ENCODE results near the gene JMJD7. TPM values are rescaled to one million over a fixed set of nuclear protein-coding genes. Genes with fewer than 3 reads are reported as not detected.
A peak's percentile ranks its signal among the peaks of the same experiment; 100 is the strongest.

JMJD7 gene
- total RNA-seq, 2 experiments from 2014 or later: 17.9 to 24.8 TPM

DNA sequence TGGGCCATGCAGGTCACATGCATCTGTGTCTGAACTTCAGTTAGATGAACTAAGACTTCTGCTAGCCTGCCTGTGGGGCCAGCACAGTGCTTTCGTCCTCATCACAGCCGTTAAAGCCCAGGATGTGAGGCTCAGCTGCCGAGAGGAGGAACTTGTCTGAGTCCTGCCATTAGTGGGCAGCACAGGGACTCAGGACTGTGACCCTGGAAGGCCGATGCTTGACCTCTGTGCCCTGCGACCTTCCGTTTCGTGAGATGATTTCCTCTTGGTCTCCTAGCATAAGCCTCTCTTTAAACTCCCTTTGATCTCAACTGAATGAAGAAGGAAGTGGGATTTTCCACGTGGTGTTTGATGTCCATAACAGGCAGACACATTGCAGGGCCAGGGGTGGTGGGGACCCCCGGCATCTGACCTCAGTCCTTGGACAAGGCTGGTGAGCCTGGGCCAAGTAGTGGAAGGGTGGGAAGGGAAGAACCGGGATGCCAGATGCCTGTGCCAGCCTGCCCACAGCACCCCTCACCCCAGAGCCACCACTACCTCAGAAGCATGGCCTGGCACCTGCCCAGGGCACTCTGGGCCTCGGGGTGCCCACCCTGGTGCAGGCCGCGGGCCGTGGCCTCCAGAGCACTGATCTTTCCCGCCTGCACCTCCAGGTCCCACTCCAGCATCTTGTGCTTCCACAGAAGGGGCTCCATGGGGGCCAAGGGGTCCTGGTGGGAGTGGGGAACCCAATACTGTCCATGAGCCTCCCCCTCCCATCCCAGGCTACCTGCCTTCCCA is 32.3 kb downstream of the JMJD7 start:
- H3K36me3 Mint-ChIP-seq: no peaks in the 10 kb centered on the region
- no peak overlapping the region for H3K27ac Mint-ChIP-seq
- DNase-seq: no peak
- no peaks in the 10 kb centered on the region for H3K9me3 Mint-ChIP-seq
- CTCF ChIA-PET: no interaction called here
- H3K4me3 Mint-ChIP-seq: no peak overlapping the region
- H3K27me3 Mint-ChIP-seq: no peaks in the 10 kb centered on the region
- POLR2A ChIA-PET: no interaction called here
- H3K4me1 Mint-ChIP-seq (ENCODE audit: low read depth): peaks cover 8% of the 10 kb centered on the region
- intact Hi-C loops (cut with micrococcal nuclease): no loop called here

DNA sequence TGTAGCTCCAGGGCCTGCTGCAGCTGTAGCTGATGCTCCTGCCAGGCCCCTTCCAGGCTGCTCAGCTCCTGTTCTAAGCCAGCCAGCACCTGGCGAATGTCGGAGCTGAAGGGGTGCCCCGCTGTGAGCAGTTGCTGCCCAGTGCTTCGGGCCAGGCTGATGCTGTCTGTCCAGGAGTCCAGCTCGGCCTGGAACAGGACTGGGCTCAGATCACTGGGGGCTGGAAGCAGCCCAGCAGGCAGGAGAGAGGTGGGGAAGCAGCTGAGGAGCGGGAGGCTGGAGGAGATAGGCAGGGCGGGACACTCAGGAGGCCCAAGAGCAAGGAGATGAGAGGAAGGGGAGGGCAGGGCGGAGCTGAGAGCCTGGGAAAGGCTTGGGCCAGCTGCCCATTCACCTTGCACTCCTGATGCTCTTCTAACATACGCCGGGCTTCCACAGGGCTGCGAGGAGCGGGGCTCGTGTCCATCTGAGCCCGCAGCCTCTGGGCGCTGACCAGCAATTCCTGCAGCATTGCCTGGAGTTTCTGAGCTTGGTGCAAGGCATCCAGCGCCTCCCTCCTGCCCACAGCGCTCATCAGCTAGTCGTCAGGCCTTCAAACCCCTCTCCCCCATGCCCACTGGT is 34.0 kb downstream of the JMJD7 start:
- no peaks in the 10 kb centered on the region for H3K36me3 Mint-ChIP-seq
- intact Hi-C loops (cut with micrococcal nuclease): no loop called here
- H3K4me1 Mint-ChIP-seq (ENCODE audit: low read depth): peaks cover 8% of the 10 kb centered on the region
- ChIA-PET POLR2A (no interaction called here), CTCF (interaction anchor here (1.3 kb wide), 1 partner anchor 43 kb away, joined by 6 read pairs; no protein-coding TSS in a partner anchor)
- no peak overlapping the region for H3K27ac Mint-ChIP-seq
- no peak overlapping the region for H3K4me3 Mint-ChIP-seq
- H3K27me3 Mint-ChIP-seq: no peaks in the 10 kb centered on the region
- no peak for DNase-seq
- H3K9me3 Mint-ChIP-seq: no peaks in the 10 kb centered on the region

DNA sequence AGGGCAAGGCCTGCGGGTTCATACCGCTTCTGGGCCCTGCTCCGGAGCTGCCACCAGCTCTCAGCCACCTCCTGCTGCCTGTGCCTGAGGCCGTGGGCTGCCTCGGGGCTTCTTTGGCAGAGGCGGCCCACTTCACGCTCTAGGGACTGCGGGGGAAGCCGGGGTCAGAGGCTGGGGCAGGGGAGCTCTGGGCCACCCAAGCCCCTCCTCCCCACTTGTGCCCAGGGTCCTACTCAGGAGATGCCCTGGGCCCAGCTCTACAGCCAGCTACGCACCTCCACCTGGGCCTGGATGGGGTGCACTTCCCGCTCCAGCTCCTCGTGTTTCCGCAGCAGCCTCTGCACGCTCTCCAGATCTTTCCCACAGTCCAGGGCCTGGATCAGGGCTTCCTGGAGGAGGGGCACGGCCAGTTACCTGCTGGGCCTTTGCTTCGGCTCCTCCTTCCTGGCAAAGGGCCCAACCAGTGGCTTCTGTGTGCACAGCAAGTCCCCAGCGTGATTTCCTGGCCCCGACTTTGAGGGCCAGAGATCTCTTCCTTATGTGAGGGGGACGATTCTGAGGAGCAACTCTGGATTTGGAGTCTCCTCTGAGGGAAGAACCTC is 34.7 kb downstream of the JMJD7 start:
- ChIA-PET CTCF (interaction anchor here (1.3 kb wide), 1 partner anchor 42 kb away, joined by 6 read pairs; no protein-coding TSS in a partner anchor), POLR2A (no interaction called here)
- no peak overlapping the region for H3K27ac Mint-ChIP-seq
- intact Hi-C loops (cut with micrococcal nuclease): no loop called here
- peaks cover 8% of the 10 kb centered on the region for H3K4me1 Mint-ChIP-seq (ENCODE audit: low read depth)
- H3K36me3 Mint-ChIP-seq: no peaks in the 10 kb centered on the region
- no peak for DNase-seq
- H3K27me3 Mint-ChIP-seq: no peaks in the 10 kb centered on the region
- H3K4me3 Mint-ChIP-seq: no peak overlapping the region
- H3K9me3 Mint-ChIP-seq: no peaks in the 10 kb centered on the region

DNA sequence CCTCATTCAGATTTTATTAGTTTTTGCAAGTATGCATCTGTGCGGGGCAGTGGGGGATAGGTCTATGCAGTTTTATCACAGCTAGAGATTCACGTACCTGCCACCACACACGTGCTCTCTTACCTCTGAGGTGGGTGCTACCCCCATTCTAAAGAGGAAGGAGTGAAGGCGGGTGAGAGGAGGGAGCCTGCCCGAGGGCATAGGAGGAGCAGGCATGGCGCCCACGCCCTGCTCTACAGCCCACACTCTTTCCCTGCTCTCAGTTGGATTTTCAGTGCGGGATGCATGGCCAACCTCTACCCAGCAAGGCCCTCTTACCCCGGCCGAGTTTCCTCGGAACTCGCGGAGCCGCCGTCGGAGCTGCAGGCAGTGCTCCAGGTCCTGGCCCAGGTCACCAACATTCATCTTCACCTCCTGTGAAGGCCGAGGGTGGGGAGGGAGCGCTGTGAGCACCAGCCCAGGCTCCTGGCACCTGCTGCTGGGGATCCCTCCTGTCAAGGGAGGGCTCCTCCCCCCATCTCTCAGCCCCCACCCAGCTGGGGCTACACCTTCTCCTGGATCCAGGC is 37.7 kb downstream of the JMJD7 start:
- POLR2A ChIA-PET: interaction anchor here (1.3 kb wide), 1 partner anchor 14 kb away, joined by 3 read pairs; no protein-coding TSS in a partner anchor
- H3K4me1 Mint-ChIP-seq (ENCODE audit: low read depth): peaks cover 11% of the 10 kb centered on the region
- no peaks in the 10 kb centered on the region for H3K36me3 Mint-ChIP-seq
- CTCF ChIA-PET: no interaction called here
- H3K27ac Mint-ChIP-seq: no peak overlapping the region
- no peaks in the 10 kb centered on the region for H3K9me3 Mint-ChIP-seq
- intact Hi-C loops (cut with micrococcal nuclease): no loop called here
- no peak overlapping the region for H3K4me3 Mint-ChIP-seq
- H3K27me3 Mint-ChIP-seq: no peaks in the 10 kb centered on the region
- no peak for DNase-seq

DNA sequence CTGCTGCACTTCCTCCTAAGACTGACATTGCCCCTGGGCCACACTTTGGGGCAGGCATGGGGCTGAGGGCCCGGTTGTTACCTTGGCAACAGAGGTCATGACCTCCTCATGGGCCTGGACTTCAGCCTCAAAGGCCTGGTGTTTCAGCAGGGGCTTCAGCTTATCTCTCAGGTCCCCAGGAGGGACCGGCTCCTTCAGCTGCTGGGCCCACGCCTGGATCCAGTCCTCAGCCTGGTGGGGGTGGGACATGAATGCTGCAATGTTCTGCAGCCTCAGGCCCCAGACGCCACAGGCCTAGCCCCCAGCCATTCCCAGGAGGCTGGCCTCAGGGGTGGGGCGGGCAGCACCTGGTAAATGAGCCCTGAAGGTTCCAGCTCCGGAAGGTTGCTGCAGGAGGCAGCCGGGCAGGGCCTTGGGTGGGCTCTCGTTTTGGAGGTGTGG is 38.4 kb downstream of the JMJD7 start:
- H3K27me3 Mint-ChIP-seq: no peaks in the 10 kb centered on the region
- no peak overlapping the region for H3K27ac Mint-ChIP-seq
- POLR2A ChIA-PET: interaction anchor here (1.3 kb wide), 1 partner anchor 14 kb away, joined by 3 read pairs; no protein-coding TSS in a partner anchor
- peaks cover 16% of the 10 kb centered on the region for H3K4me1 Mint-ChIP-seq (ENCODE audit: low read depth)
- H3K9me3 Mint-ChIP-seq: no peaks in the 10 kb centered on the region
- H3K36me3 Mint-ChIP-seq: no peaks in the 10 kb centered on the region
- CTCF ChIA-PET: no interaction called here
- DNase-seq: no peak
- H3K4me3 Mint-ChIP-seq: no peak overlapping the region
- intact Hi-C loops (cut with micrococcal nuclease): no loop called here

DNA sequence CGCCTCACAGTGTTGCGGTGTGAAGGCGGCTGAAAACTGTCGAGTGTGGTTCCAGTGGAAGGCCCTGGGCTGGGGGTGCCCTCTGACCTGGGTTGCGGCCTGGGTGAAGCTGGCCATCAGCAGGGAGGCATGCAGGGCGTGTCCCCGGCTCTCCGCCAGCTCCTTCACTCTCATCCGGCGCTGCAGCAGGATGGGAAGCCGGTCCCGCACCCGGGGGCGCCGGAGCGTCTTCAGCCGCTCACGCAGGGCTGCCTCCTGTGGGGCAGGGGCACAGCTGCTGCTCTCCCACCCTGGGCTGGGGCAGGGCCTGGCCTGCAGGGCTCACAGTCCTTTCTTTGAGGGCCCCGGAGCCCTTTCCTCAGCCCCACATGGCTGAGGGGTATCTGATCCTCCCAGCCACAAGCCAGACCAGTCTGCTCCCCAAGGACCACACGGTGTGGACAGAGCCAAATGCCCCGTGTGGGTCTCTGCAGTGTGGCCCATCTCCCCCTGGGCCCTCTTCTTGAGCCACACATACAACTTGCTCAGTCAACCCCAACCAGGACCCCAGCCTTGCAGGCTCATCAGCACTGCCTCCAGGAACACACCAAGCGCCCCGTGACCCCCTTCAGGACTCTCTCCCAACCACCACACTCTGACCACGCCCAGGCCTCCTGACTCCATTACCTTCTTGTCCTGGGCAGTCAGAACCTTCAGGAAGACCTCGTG is 39.1 kb downstream of the JMJD7 start:
- peaks cover 16% of the 10 kb centered on the region for H3K4me1 Mint-ChIP-seq (ENCODE audit: low read depth)
- no peaks in the 10 kb centered on the region for H3K9me3 Mint-ChIP-seq
- POLR2A ChIA-PET: interaction anchor here (1.3 kb wide), 1 partner anchor 15 kb away, joined by 3 read pairs; no protein-coding TSS in a partner anchor
- CTCF ChIA-PET: no interaction called here
- no peaks in the 10 kb centered on the region for H3K36me3 Mint-ChIP-seq
- intact Hi-C loops (cut with micrococcal nuclease): no loop called here
- no peak overlapping the region for H3K4me3 Mint-ChIP-seq
- no peaks in the 10 kb centered on the region for H3K27me3 Mint-ChIP-seq
- no peak for DNase-seq
- no peak overlapping the region for H3K27ac Mint-ChIP-seq

DNA sequence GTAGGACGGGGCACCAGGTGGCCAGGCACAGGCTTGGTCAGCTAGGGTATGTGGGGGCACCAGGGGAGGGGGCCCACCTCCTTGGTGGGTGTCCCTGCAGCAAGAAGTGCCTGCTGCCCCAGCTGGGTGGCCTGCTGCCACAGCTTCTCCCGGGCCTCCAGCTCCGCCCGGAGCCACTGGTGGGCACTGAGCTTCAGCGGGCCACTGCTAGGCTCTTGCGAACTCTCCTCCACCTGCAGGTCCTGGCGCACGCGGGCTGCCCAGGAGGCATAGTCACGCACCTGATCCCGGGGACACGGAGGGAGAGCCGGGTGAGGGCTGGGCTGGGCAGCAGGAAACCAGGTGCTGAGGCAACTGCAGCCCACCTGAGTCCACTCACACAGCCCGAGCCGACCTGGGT is 40.4 kb downstream of the JMJD7 start:
- Mint-ChIP-seq H3K4me1 (ENCODE audit: low read depth) (peaks cover 20% of the 10 kb centered on the region), H3K4me3 (no peak overlapping the region), H3K27me3 (no peaks in the 10 kb centered on the region), H3K27ac (no peak overlapping the region), H3K9me3 (no peaks in the 10 kb centered on the region), H3K36me3 (no peaks in the 10 kb centered on the region)
- intact Hi-C loops (cut with micrococcal nuclease): no loop called here
- ChIA-PET POLR2A (no interaction called here), CTCF (interaction anchor here (0.6 kb wide), 1 partner anchor 36 kb away, joined by 3 read pairs; no protein-coding TSS in a partner anchor)
- no peak for DNase-seq

DNA sequence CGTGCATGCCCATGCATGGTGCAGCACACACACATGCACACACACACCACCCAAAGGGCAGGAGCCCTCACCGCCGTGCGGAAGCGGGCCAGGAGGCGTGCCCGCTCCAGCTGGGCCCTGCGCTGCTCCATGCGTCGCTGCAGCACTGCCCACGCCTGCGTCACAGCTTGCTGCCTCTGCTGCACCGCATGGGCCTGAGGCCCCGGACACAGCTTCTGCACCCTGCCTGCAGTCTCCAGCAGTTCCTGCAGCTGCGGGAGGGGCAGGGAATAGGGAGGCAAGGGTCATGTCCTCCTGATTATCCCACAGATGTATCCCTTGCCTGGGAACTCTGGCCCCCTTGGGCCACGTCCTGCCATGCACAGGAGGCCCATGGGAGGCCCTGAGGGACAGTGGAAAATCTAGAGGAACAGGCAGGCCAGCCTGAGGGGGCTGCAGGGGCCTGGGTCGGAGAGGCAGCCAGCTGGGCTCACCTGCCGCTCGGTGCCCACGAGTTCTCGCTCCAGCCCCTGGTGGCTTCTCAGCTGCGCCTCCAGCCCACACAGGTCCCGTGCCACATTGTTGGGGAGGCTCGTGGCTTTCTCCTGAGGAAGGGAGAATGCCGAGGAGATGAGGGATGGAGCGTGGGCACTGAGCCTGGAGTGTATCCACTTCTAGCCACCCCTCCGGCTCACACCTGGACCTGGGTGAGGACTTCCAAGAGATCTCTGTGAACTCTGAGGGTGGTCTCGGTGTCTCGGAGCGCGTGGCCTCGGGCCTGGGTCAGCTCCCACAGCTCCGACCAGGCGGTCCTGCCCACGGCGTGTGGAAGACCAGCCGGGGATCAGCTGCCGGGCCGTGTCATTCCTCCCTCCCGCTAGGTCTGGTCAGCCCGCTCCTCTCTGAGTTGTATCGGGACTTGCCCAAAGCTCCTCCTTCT is 42.1 kb downstream of the JMJD7 start:
- Mint-ChIP-seq H3K4me1 (ENCODE audit: low read depth) (peaks cover 20% of the 10 kb centered on the region), H3K4me3 (peak overlapping the region; percentile 7), H3K27me3 (no peaks in the 10 kb centered on the region), H3K9me3 (no peaks in the 10 kb centered on the region), H3K36me3 (no peaks in the 10 kb centered on the region), H3K27ac (peak overlapping the region; percentile 77)
- POLR2A ChIA-PET: interaction anchor here (0.8 to 1.3 kb wide), 8 partner anchors 12 to 100 kb away, joined by 3 to 6 read pairs (median 3); no protein-coding TSS in a partner anchor
- DNase-seq: no peak
- intact Hi-C loops (cut with micrococcal nuclease): loop anchor here (1.0 kb wide), 2 partner anchors 42 to 67 kb away; partner anchors contain the start of gene JMJD7
- CTCF ChIA-PET: interaction anchor here (0.6 to 1.4 kb wide), 11 partner anchors 23 to 240 kb away, joined by 3 to 8 read pairs (median 4); partner anchors contain the start of gene MAPKBP1

DNA sequence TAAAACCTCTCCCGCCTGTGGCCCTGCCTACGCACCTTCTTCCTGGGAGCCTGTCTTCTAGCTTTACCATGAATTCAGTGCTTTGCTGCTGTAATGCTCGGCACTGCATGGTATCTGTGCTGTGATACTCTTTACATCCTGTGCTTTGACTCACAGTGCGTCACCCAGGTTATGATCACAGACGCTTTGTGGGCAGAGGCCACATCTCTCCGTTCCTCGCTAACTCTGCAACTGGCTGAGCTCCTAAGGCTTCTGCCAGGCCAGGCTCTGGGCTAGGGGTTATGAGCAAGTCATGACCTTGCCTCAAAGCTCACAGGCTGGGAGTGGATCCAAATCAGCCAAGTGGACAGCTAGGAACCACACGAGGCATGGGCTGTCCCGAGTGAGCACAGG is 42.8 kb downstream of the JMJD7 start:
- ChIA-PET POLR2A (interaction anchor here (0.8 to 1.3 kb wide), 8 partner anchors 11 to 99 kb away, joined by 3 to 6 read pairs (median 3); no protein-coding TSS in a partner anchor), CTCF (interaction anchor here (0.6 to 1.4 kb wide), 9 partner anchors 22 to 214 kb away, joined by 3 to 8 read pairs (median 4); partner anchors contain the start of gene MAPKBP1)
- Mint-ChIP-seq H3K27ac (peak overlapping the region; percentile 77), H3K4me1 (ENCODE audit: low read depth) (peaks cover 20% of the 10 kb centered on the region), H3K36me3 (no peaks in the 10 kb centered on the region), H3K27me3 (no peaks in the 10 kb centered on the region), H3K9me3 (no peaks in the 10 kb centered on the region), H3K4me3 (peak overlapping the region; percentile 7)
- intact Hi-C loops (cut with micrococcal nuclease): loop anchor here (1.0 kb wide), 2 partner anchors 42 to 67 kb away; partner anchors contain the start of gene JMJD7
- peak; percentile 87 for DNase-seq

DNA sequence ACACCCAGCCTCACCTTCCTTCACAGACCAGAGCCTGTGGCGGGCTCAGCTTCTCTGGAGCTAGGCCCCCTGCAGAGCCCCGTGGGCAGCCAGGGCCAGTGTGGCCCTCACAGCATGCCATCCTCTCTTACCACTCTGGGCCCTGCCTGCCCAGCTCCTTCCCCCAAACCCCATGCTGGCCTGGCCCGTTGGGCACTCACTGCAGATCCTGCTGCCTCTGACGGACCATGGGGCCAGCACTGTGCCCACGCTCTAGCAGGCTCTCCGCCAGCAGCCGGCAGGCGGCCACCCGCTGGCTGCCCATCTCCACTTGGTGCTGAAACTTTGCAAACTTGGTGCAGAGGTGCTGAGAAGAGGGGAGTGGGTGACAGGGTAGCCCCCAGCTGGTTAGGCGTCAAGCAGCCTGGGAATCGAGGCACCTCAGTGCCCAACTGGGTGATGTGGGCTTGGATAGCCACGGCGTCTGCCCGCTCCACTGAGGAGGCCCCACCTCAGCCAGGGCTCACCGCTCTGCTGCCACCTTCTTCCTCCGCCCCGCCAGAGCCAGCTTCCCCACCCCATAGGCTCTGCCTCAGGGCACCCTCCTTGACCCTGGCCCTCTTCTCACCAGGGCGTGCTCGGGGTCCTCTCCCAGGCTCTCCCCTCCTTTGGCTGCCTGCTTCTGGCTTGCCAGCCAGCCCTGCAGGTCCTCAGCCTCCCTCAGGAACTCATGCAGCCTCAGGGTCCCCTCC is 43.4 kb downstream of the JMJD7 start:
- no peak overlapping the region for H3K4me3 Mint-ChIP-seq
- no peak for DNase-seq
- intact Hi-C loops (cut with micrococcal nuclease): no loop called here
- H3K36me3 Mint-ChIP-seq: no peaks in the 10 kb centered on the region
- CTCF ChIA-PET: interaction anchor here (0.8 to 1.4 kb wide), 8 partner anchors 21 to 213 kb away, joined by 3 to 8 read pairs (median 4); partner anchors contain the start of gene MAPKBP1
- H3K27ac Mint-ChIP-seq: peak overlapping the region; percentile 77
- peaks cover 20% of the 10 kb centered on the region for H3K4me1 Mint-ChIP-seq (ENCODE audit: low read depth)
- no peaks in the 10 kb centered on the region for H3K9me3 Mint-ChIP-seq
- POLR2A ChIA-PET: interaction anchor here (1.2 to 1.3 kb wide), 6 partner anchors 22 to 99 kb away, joined by 3 to 6 read pairs (median 3); no protein-coding TSS in a partner anchor
- no peaks in the 10 kb centered on the region for H3K27me3 Mint-ChIP-seq
